Mesothelial cell of epicardium (in vitro differentiated cells): ENCODE results near the gene CACNA2D2. TPM values are rescaled to one million over a fixed set of nuclear protein-coding genes. Genes with fewer than 3 reads are reported as not detected.

ENCODE experiments used
- DNase-seq, 2 experiments: peaks; one replicate each; pipeline ENCODE4 v3.0.0; 2021; ENCODE audit warnings: low spot score in 2 of 2; ENCODE audit not compliant: unreplicated experiment in 2 of 2
- H3K27ac Mint-ChIP-seq: 2 replicates; pipeline ENCODE4 v1.8.0; 2021; ENCODE audit warnings: mixed read lengths
- H3K27me3 Mint-ChIP-seq: 2 replicates; pipeline ENCODE4 v1.8.0; 2021; ENCODE audit warnings: low read depth, mixed read lengths
- H3K36me3 Mint-ChIP-seq: 2 replicates; pipeline ENCODE4 v1.8.0; 2021; ENCODE audit warnings: mixed read lengths
- H3K4me1 Mint-ChIP-seq: 2 replicates; pipeline ENCODE4 v1.8.0; 2021; ENCODE audit warnings: mixed read lengths
- H3K4me3 Mint-ChIP-seq: 2 replicates; pipeline ENCODE4 v1.8.0; 2021; ENCODE audit warnings: mild to moderate bottlenecking, moderate library complexity, mixed read lengths
- H3K9me3 Mint-ChIP-seq: 2 replicates; pipeline ENCODE4 v1.8.0; 2021; ENCODE audit warnings: mixed read lengths
- total RNA-seq: library from RNA; stranded (reverse); gene quantifications from 3 replicates; pipeline ENCODE4 v1.2.1, GENCODE V29; 2021
- TF ChIP-seq, protein P1 (sequence below): fragments of 200-600 bp; sonication (generic); IDR thresholded peaks from one replicate; pipeline ENCODE4 v1.5.0; 2021; ENCODE audit warnings: antibody characterized with exemption; ENCODE audit not compliant: unreplicated experiment

The CACNA2D2 gene
- total RNA-seq, 1 donor from 2014 or later = 10.8 TPM

DNA sequence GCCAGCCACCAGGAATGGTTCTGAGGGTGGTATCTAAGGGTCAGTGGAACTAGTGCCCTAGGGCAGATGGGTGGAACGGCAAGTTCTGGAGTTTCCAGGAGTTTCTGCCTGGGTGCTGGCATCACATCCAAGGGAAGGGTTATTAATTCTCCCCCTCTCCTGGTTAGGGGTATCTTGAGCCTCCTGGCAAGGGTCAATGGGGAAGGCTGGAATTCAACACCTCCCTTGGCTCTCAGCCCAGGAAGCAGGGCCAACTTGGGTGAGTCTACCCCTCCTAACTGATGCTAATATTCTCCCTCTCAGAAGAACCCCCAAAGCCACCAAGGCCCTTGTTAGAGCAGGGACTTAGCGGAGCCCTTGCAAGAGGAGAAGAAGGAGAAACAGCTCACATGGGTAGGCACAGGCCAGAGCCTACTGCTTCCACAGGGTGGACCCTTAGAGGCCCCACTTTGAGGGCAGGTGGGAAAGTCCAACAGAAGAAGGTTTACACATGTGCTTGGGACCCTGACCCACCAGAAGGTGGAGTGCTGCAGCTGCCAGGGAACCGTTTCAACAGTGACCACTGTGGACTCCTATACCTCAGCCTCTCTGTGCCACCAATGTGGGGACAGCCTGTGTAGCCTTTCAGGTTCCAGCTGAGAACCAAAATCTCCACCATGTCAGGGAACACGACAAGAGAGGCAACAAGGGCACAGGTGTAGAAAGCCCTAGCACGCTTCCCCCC, 147.4 kb downstream of the CACNA2D2 start:
- Mint-ChIP-seq H3K36me3 (no peaks in the 10 kb centered on the region), H3K27ac (no peak overlapping the region), H3K9me3 (no peaks in the 10 kb centered on the region), H3K4me1 (peaks cover 39% of the 10 kb centered on the region), H3K4me3 (peak overlapping the region; percentile 97), H3K27me3 (no peaks in the 10 kb centered on the region)
- DNase-seq = no peak
- TF ChIP-seq, protein P1, sequence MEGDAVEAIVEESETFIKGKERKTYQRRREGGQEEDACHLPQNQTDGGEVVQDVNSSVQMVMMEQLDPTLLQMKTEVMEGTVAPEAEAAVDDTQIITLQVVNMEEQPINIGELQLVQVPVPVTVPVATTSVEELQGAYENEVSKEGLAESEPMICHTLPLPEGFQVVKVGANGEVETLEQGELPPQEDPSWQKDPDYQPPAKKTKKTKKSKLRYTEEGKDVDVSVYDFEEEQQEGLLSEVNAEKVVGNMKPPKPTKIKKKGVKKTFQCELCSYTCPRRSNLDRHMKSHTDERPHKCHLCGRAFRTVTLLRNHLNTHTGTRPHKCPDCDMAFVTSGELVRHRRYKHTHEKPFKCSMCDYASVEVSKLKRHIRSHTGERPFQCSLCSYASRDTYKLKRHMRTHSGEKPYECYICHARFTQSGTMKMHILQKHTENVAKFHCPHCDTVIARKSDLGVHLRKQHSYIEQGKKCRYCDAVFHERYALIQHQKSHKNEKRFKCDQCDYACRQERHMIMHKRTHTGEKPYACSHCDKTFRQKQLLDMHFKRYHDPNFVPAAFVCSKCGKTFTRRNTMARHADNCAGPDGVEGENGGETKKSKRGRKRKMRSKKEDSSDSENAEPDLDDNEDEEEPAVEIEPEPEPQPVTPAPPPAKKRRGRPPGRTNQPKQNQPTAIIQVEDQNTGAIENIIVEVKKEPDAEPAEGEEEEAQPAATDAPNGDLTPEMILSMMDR = no peak

DNA sequence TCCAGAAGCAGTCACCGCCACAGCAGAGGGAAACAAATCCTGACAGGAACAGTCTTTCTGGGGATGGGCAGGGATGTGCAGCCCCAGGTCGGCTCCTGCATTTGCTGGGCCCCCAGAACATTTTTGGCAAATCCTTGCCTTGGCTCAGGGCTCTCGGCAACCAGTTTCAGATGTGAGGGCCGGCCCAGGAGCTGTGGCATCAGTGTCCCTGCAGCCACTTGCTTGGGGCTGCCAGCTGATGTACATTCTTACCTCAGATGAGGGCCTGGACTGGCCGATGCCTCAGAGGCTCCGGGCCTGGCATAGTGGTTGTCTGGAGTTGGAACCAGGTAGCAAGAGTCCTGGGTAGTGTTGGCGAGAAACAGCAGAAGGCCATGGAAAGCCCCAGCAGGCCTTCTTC, 148.6 kb downstream of the CACNA2D2 start:
- Mint-ChIP-seq H3K27ac (no peak overlapping the region), H3K36me3 (no peaks in the 10 kb centered on the region)
- TF ChIP-seq, protein P1 = no peak

DNA sequence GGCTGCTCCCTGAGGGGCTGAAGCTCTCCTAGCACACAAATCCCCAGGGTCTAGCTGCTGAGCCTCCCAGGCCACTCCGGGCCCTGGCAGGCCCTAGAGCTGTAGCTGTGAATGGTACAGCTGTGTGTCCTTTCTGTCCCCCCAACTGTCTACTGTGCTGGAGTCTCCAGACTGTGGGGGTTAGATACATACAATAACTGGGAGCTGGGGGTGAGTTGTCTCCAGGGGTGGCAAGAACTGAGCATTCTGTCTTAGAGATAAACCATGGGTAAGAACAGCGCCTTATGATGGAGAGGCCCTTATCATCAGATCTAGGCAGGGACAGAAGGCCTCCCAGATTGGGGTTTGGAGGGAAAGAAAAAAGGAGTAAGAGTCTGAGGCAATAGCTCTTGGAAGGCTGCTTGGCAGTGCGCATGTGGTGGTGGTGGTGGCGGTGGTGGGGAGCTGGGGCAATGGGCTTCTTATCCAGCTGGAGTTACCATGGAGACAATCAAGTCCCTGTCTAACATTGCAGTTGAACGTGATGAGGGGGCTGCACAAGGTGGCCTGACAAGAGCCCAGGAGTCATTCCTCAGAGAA, 149.2 kb downstream of the CACNA2D2 start:
- Mint-ChIP-seq H3K4me1 (peaks cover 42% of the 10 kb centered on the region), H3K4me3 (no peak overlapping the region), H3K9me3 (no peaks in the 10 kb centered on the region), H3K27me3 (no peaks in the 10 kb centered on the region), H3K36me3 (no peaks in the 10 kb centered on the region), H3K27ac (no peak overlapping the region)
- TF ChIP-seq, protein P1 = no peak
- no peak for DNase-seq

More for the DNA sequence above, 148.6 kb downstream of the CACNA2D2 start:
- Mint-ChIP-seq H3K9me3 (no peaks in the 10 kb centered on the region), H3K4me3 (no peak overlapping the region), H3K4me1 (peaks cover 46% of the 10 kb centered on the region), H3K27me3 (no peaks in the 10 kb centered on the region)
- DNase-seq = no peak

DNA sequence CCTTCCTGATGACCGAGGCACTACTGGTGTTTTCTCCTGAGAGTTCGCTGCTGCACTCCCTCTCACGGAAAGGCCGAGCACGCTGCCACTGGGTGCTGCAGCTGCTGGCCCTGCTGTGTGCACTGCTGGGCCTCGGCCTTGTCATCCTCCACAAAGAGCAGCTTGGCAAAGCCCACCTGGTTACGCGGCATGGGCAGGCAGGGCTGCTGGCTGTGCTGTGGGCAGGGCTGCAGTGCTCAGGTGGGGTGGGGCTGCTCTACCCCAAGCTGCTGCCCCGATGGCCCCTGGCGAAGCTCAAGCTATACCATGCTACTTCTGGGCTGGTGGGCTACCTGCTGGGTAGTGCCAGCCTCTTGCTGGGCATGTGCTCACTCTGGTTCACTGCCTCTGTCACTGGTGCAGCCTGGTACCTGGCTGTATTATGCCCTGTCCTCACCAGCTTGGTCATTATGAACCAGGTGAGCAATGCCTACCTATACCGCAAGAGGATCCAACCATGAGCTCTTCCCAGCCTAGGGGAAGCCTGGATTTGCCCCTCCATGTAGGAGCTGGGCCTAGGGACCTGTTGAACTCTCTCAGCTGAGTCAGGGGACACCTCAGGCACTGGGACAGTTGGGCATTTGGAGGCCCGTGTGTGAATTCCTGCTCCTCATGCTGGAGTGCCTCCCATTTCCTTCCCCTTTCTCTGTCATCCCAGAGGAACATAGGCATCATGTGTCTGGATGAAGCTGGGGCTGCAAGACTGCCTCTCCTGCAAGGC, 150.0 kb downstream of the CACNA2D2 start:
- no peak overlapping the region for H3K4me3 Mint-ChIP-seq
- no peaks in the 10 kb centered on the region for H3K27me3 Mint-ChIP-seq
- H3K36me3 Mint-ChIP-seq = no peaks in the 10 kb centered on the region
- no peak overlapping the region for H3K27ac Mint-ChIP-seq
- no peak for DNase-seq
- no peaks in the 10 kb centered on the region for H3K9me3 Mint-ChIP-seq
- TF ChIP-seq, protein P1 = no peak
- H3K4me1 Mint-ChIP-seq = peaks cover 40% of the 10 kb centered on the region

DNA sequence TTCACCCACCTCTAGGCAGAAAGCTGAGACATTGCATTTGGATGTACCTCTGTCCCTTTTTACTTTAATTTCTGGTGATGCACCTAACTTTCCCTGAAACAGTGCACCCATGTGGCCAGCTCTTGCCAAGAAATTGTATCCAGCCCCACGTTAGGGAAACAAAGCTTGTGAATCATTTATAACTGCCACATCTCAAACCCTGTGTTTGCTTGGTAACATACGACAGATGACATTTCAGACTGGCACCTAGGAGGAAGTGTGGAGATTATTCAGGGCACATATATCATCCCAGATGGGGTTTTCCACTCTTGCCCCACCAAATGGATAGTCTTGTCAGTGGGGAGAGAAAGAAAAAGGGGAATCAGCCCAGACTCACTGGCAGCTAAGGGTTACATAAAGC, 150.7 kb downstream of the CACNA2D2 start:
- Mint-ChIP-seq H3K27ac (no peak overlapping the region), H3K4me1 (peaks cover 33% of the 10 kb centered on the region), H3K27me3 (no peaks in the 10 kb centered on the region), H3K9me3 (no peaks in the 10 kb centered on the region), H3K36me3 (no peaks in the 10 kb centered on the region), H3K4me3 (no peak overlapping the region)
- DNase-seq = no peak
- TF ChIP-seq, protein P1 = no peak
